Heart right ventricle (tissue), 16 donors: ENCODE data around the gene PTPN11. TPM values are rescaled to one million over a fixed set of nuclear protein-coding genes. Genes with fewer than 3 reads are reported as not detected.

Experiments used
- ATAC-seq, 8 donors: fragments of 200-7000 bp; cut with Tn5 transposase; one replicate each; pipeline ENCODE4 v1.9.1; 2020; ENCODE audit warnings: mild to moderate bottlenecking in 8 of 8, moderate library complexity in 8 of 8, moderate number of reproducible peaks in 1 of 8
- DNase-seq, 2 donors: peaks; one replicate each; pipeline ENCODE4 v3.0.0-alpha.2; 2020
- H3K27ac ChIP-seq, 10 donors: fragments of 200-600 bp; sonication (generic) in 2 of 10; one replicate each; pipeline versions ENCODE4 v1.5.0 to v1.8.0; 2020 to 2022; ENCODE audit warnings: mild to moderate bottlenecking in 3 of 10
- H3K27me3 ChIP-seq, 7 donors: fragments of 200-600 bp; one replicate each; pipeline ENCODE4 v1.8.0; 2021 to 2022; ENCODE audit warnings: mild to moderate bottlenecking in 2 of 7
- H3K36me3 ChIP-seq, 9 donors: fragments of 200-600 bp; sonication (generic) in 1 of 9; one replicate each; pipeline versions ENCODE4 v1.5.0 to v1.8.0; 2020 to 2022; ENCODE audit warnings: mild to moderate bottlenecking in 2 of 9
- H3K4me1 ChIP-seq, 9 donors: fragments of 200-600 bp; sonication (generic) in 1 of 9; one replicate each; pipeline versions ENCODE4 v1.5.0 to v1.8.0; 2020 to 2022; ENCODE audit warnings: mild to moderate bottlenecking in 4 of 9
- H3K4me3 ChIP-seq, 10 donors: fragments of 200-600 bp; sonication (generic) in 2 of 10; one replicate each; pipeline versions ENCODE4 v1.5.0 to v1.8.0; 2020 to 2022; ENCODE audit warnings: mild to moderate bottlenecking in 7 of 10, moderate library complexity in 2 of 10
- H3K9me3 ChIP-seq, 11 donors: fragments of 200-600 bp in 10 of 11; sonication (generic) in 2 of 11; one replicate each; pipeline versions ENCODE4 v1.5.0 to v1.8.0; 2013 to 2022; ENCODE audit warnings: mild to moderate bottlenecking in 2 of 11, control low read depth in 1 of 11, moderate library complexity in 1 of 11
- CTCF ChIP-seq, 9 donors: fragments of 200-600 bp; sonication (generic) in 2 of 9; IDR thresholded peaks; one replicate each; pipeline versions ENCODE4 v1.5.0 to v1.8.0; 2021 to 2022; ENCODE audit warnings: antibody characterized with exemption in 9 of 9, mild to moderate bottlenecking in 5 of 9, moderate library complexity in 1 of 9
- WGBS, 2 donors: extraction: QIAGEN DNeasy Blood & Tissue Kit; methylation state at CpG; one replicate each; pipeline ENCODE4 v1.1.7; 2013; ENCODE audit warnings: inconsistent platforms in 1 of 2; 5-methylcytosine and 5-hydroxymethylcytosine counted together
- intact Hi-C, 10 donors: fragments of 100-400 bp; cut with DNase I; formaldehyde crosslinking; loops; one replicate each; pipeline versions ENCODE4 v1.11.1 to v1.14.2; 2022
- polyA plus RNA-seq, 2 donors: library from polyadenylated mRNA; stranded (reverse); fragments of 200-250 nt; gene quantifications; one replicate each; pipeline ENCODE4 v1.2.3, GENCODE V29; 2013
- total RNA-seq, 10 donors: library from RNA; stranded (reverse); fragmentation: NEBNext Ultra II Directional in 3 of 10; extraction: Animal tissue kit (Norgen Biotek cat#: 25700) in 3 of 10; gene quantifications; one replicate each; pipeline versions ENCODE4 v1.2.1 to v1.2.4, GENCODE V29; 2021 to 2023
- donor health status: Arrhythmogenic right ventricular cardiomyopathy.
- donor health status: ischemic (EF 13 %, LVEDD 7.1; RV severe dilation, severe dysfunction).
- donor health status: healthy with polysubstance abuse.
- donor health status: DM: no; HTN: yes; CAD: no.
- donor health status: DM: no; HTN: no; CAD: no.
- donor health status: ischemic (EF 25% LVEDD 6.9; RV normal size, moderate dysfunction).
- donor health status: ischemic (EF 25% LVEDD 5.7; RV mildly dilated, moderate dysfunction).
- donor health status: healthy.
- donor health status: DM: yes; HTN: yes; CAD: no.
- donor health status: Ischemic cardiomyopathy.
- donor health status: ischemic (EF 35%, LVEDD 5.7; RV mildly dilated, moderate dysfunction).
- donor health status: nonischemic (EF 11% LVEDD 7.7; RV severe dilation, severe dysfunction).
- donor health status: DM: yes; HTN: yes; CAD: no.
- donor health status: PGD.
- donor health status: ischemic (EF 29% LVEDD 5.4; RV normal size, mild dysfunction).
- donor health status: nonischemic (EF 23%, LVEDD 6.1; RV moderate dilation, normal function).

PTPN11 gene
- total and polyA plus RNA-seq, 12 donors, result 22.4 to 222 (median 141) TPM

- no peak for ATAC-seq
- Histone ChIP-seq H3K27me3 (no peaks in the 10 kb centered on the region), H3K4me1 (no peaks in the 10 kb centered on the region), H3K27ac (no peak overlapping the region), H3K9me3 (peaks cover 0 to 5% (median 0%) of the 10 kb centered on the region in 11 donors), H3K36me3 (no peaks in the 10 kb centered on the region), H3K4me3 (no peak overlapping the region)
- intact Hi-C loops, result no loop called here
- no peak for TF ChIP-seq CTCF (IDR thresholded peaks at IDR 0.05)
- DNase-seq, result no peak
Measured at GRCh38 chr12:112527082-112527481, 108.3 kb downstream of the PTPN11 start.

- H3K27me3 ChIP-seq, result no peaks in the 10 kb centered on the region
Measured at GRCh38 chr12:112527501-112527900, 108.8 kb downstream of the PTPN11 start.

GRCh38 chr12:112528521-112528920 is 109.8 kb downstream of the PTPN11 start:
- Histone ChIP-seq H3K4me3 (no peak overlapping the region), H3K9me3 (peaks cover 0 to 5% (median 0%) of the 10 kb centered on the region in 11 donors), H3K27me3 (no peaks in the 10 kb centered on the region), H3K36me3 (no peaks in the 10 kb centered on the region), H3K4me1 (no peaks in the 10 kb centered on the region), H3K27ac (no peak overlapping the region)
- ATAC-seq, result no peak
- DNase-seq, result no peak
- intact Hi-C loops, result no loop called here
- WGBS, 2 donors, result 92 to 97% methylated on average over 1 of the region's 1 CpG
- no peak for TF ChIP-seq CTCF (IDR thresholded peaks at IDR 0.05)

More at GRCh38 chr12:112527501-112527900, 108.8 kb downstream of the PTPN11 start:
- Histone ChIP-seq H3K9me3 (peaks cover 0 to 5% (median 0%) of the 10 kb centered on the region in 11 donors), H3K36me3 (no peaks in the 10 kb centered on the region), H3K4me1 (no peaks in the 10 kb centered on the region), H3K4me3 (no peak overlapping the region), H3K27ac (no peak overlapping the region)
- WGBS, 2 donors, result 87 to 90% methylated on average over 4 of the region's 4 CpGs
- ATAC-seq (no peak), DNase-seq (no peak)
- intact Hi-C loops, result no loop called here
- TF ChIP-seq CTCF (IDR thresholded peaks at IDR 0.05), result no peak

GRCh38 chr12:112530941-112531340 is 112.2 kb downstream of the PTPN11 start:
- Histone ChIP-seq H3K4me3 (no peak overlapping the region), H3K9me3 (peaks cover 0 to 5% (median 0%) of the 10 kb centered on the region in 11 donors)
- WGBS, 2 donors, result 66 to 73% methylated on average over 2 of the region's 2 CpGs

More at GRCh38 chr12:112530941-112531340, 112.2 kb downstream of the PTPN11 start:
- no peaks in the 10 kb centered on the region for H3K4me1 ChIP-seq
- intact Hi-C loops, result no loop called here
- ATAC-seq (no peak), DNase-seq (no peak)
- no peak for TF ChIP-seq CTCF (IDR thresholded peaks at IDR 0.05)
- no peaks in the 10 kb centered on the region for H3K36me3 ChIP-seq
- no peak overlapping the region for H3K27ac ChIP-seq
- no peaks in the 10 kb centered on the region for H3K27me3 ChIP-seq
